ENCODE data around the gene LPAR1.
A peak's percentile ranks its signal among the peaks of the same experiment; 100 is the strongest.

Gene LPAR1

GRCh38 chr9:110995420-110996340, 42.6 kb downstream of the LPAR1 start:
- DNase-seq (ENCODE audit: insufficient read length) (no peak), FAIRE-seq (peak; percentile 80)
- TF ChIP-seq POLR2AphosphoS5 (IDR thresholded peaks at IDR 0.05; ENCODE audit: low read depth, low read length) = no peak
- no peak for TF ChIP-seq POLR2A (IDR thresholded peaks at IDR 0.05; ENCODE audit: low read depth, low read length)
- no peak for TF ChIP-seq TAF1 (IDR thresholded peaks at IDR 0.05; ENCODE audit: borderline replicate concordance, low read depth, low read length)

- DNase-seq (ENCODE audit: insufficient read length) (no peak), FAIRE-seq (peak; percentile 88)
- TF ChIP-seq POLR2AphosphoS5 (IDR thresholded peaks at IDR 0.05; ENCODE audit: low read depth, low read length) (no peak), POLR2A (IDR thresholded peaks at IDR 0.05; ENCODE audit: low read depth, low read length) (no peak), TAF1 (IDR thresholded peaks at IDR 0.05; ENCODE audit: borderline replicate concordance, low read depth, low read length) (no peak)
Observed at GRCh38 chr9:110994771-110995241, 43.5 kb downstream of the LPAR1 start.

- DNase-seq (ENCODE audit: insufficient read length) (no peak), FAIRE-seq (no peak)
- TF ChIP-seq TAF1 (IDR thresholded peaks at IDR 0.05; ENCODE audit: borderline replicate concordance, low read depth, low read length) = no peak
- TF ChIP-seq POLR2AphosphoS5 (IDR thresholded peaks at IDR 0.05; ENCODE audit: low read depth, low read length) = no peak
- TF ChIP-seq POLR2A (IDR thresholded peaks at IDR 0.05; ENCODE audit: low read depth, low read length) = no peak
Observed at GRCh38 chr9:110990481-110990880, 47.8 kb downstream of the LPAR1 start.

- DNase-seq (ENCODE audit: insufficient read length) (no peak), FAIRE-seq (no peak)
- no peak for TF ChIP-seq TAF1 (IDR thresholded peaks at IDR 0.05; ENCODE audit: borderline replicate concordance, low read depth, low read length)
- TF ChIP-seq POLR2A (IDR thresholded peaks at IDR 0.05; ENCODE audit: low read depth, low read length) = no peak
- TF ChIP-seq POLR2AphosphoS5 (IDR thresholded peaks at IDR 0.05; ENCODE audit: low read depth, low read length) = no peak
Observed at GRCh38 chr9:110986529-110986928, 51.7 kb downstream of the LPAR1 start.

- TF ChIP-seq POLR2A (IDR thresholded peaks at IDR 0.05; ENCODE audit: low read depth, low read length) = no peak
- TF ChIP-seq TAF1 (IDR thresholded peaks at IDR 0.05; ENCODE audit: borderline replicate concordance, low read depth, low read length) = no peak
- no peak for TF ChIP-seq POLR2AphosphoS5 (IDR thresholded peaks at IDR 0.05; ENCODE audit: low read depth, low read length)
- FAIRE-seq (peak; percentile 27), DNase-seq (ENCODE audit: insufficient read length) (no peak)
Observed at GRCh38 chr9:110984890-110985437, 53.3 kb downstream of the LPAR1 start.

GRCh38 chr9:110980261-110980660, 58.0 kb downstream of the LPAR1 start:
- FAIRE-seq (no peak), DNase-seq (ENCODE audit: insufficient read length) (no peak)
- TF ChIP-seq TAF1 (IDR thresholded peaks at IDR 0.05; ENCODE audit: borderline replicate concordance, low read depth, low read length) (no peak), POLR2A (IDR thresholded peaks at IDR 0.05; ENCODE audit: low read depth, low read length) (no peak), POLR2AphosphoS5 (IDR thresholded peaks at IDR 0.05; ENCODE audit: low read depth, low read length) (no peak)

GRCh38 chr9:110979636-110980035, 58.6 kb downstream of the LPAR1 start:
- TF ChIP-seq POLR2A (IDR thresholded peaks at IDR 0.05; ENCODE audit: low read depth, low read length) (no peak), TAF1 (IDR thresholded peaks at IDR 0.05; ENCODE audit: borderline replicate concordance, low read depth, low read length) (no peak), POLR2AphosphoS5 (IDR thresholded peaks at IDR 0.05; ENCODE audit: low read depth, low read length) (no peak)
- DNase-seq (ENCODE audit: insufficient read length) (no peak), FAIRE-seq (no peak)

GRCh38 chr9:110978516-110978915, 59.8 kb downstream of the LPAR1 start:
- no peak for FAIRE-seq
- TF ChIP-seq POLR2A (IDR thresholded peaks at IDR 0.05; ENCODE audit: low read depth, low read length) (no peak), TAF1 (IDR thresholded peaks at IDR 0.05; ENCODE audit: borderline replicate concordance, low read depth, low read length) (no peak), POLR2AphosphoS5 (IDR thresholded peaks at IDR 0.05; ENCODE audit: low read depth, low read length) (no peak)
- no peak for DNase-seq (ENCODE audit: insufficient read length)

GRCh38 chr9:110977259-110977709, 61.0 kb downstream of the LPAR1 start:
- DNase-seq (ENCODE audit: insufficient read length) = no peak
- no peak for TF ChIP-seq TAF1 (IDR thresholded peaks at IDR 0.05; ENCODE audit: borderline replicate concordance, low read depth, low read length)
- no peak for TF ChIP-seq POLR2AphosphoS5 (IDR thresholded peaks at IDR 0.05; ENCODE audit: low read depth, low read length)
- no peak for TF ChIP-seq POLR2A (IDR thresholded peaks at IDR 0.05; ENCODE audit: low read depth, low read length)
- FAIRE-seq = no peak

- DNase-seq (ENCODE audit: insufficient read length) (no peak), FAIRE-seq (no peak)
- TF ChIP-seq POLR2AphosphoS5 (IDR thresholded peaks at IDR 0.05; ENCODE audit: low read depth, low read length) = no peak
- TF ChIP-seq TAF1 (IDR thresholded peaks at IDR 0.05; ENCODE audit: borderline replicate concordance, low read depth, low read length) = no peak
- no peak for TF ChIP-seq POLR2A (IDR thresholded peaks at IDR 0.05; ENCODE audit: low read depth, low read length)
Observed at GRCh38 chr9:110975969-110976368, 62.3 kb downstream of the LPAR1 start.

- FAIRE-seq (no peak), DNase-seq (ENCODE audit: insufficient read length) (no peak)
- TF ChIP-seq TAF1 (IDR thresholded peaks at IDR 0.05; ENCODE audit: borderline replicate concordance, low read depth, low read length) = no peak
- no peak for TF ChIP-seq POLR2AphosphoS5 (IDR thresholded peaks at IDR 0.05; ENCODE audit: low read depth, low read length)
- TF ChIP-seq POLR2A (IDR thresholded peaks at IDR 0.05; ENCODE audit: low read depth, low read length) = no peak
Observed at GRCh38 chr9:110975278-110975677, 63.0 kb downstream of the LPAR1 start.
